RWPE1 (cell line): ENCODE results near the gene IL31.
A peak's percentile ranks its signal among the peaks of the same experiment; 100 is the strongest.

Experiments used
- CTCF ChIA-PET: fragments of 350-600 bp; sonication (Branson Sonifier 250); formaldehyde crosslinking; extraction: SDS; loops from one replicate; lab custom pipeline; 2021; lab: Yijun Ruan, JAX
- POLR2A ChIA-PET: fragments of 400-600 bp; formaldehyde crosslinking; extraction: SDS; loops from one replicate; lab custom pipeline; 2020; ENCODE audit warnings: antibody characterized with exemption; ENCODE audit not compliant: low non-redundant PET; lab: Yijun Ruan, JAX
- DNase-seq: peaks from one replicate; pipeline ENCODE4 v3.0.0; 2012; ENCODE audit warnings: low spot score
- H3K27ac ChIP-seq: fragments of 450-650 bp; 2 replicates; pipeline ENCODE4 v1.5.1; 2017
- TF ChIP-seq, protein P1 (sequence below): fragments of 450-650 bp; conservative IDR thresholded peaks from 2 replicates; pipeline ENCODE4 v1.5.1; 2017; ENCODE audit warnings: low read depth, mild to moderate bottlenecking

The IL31 gene

GRCh38 chr12:122127839-122128238 lies 46.2 kb downstream of the IL31 start:
- TF ChIP-seq, protein P1, sequence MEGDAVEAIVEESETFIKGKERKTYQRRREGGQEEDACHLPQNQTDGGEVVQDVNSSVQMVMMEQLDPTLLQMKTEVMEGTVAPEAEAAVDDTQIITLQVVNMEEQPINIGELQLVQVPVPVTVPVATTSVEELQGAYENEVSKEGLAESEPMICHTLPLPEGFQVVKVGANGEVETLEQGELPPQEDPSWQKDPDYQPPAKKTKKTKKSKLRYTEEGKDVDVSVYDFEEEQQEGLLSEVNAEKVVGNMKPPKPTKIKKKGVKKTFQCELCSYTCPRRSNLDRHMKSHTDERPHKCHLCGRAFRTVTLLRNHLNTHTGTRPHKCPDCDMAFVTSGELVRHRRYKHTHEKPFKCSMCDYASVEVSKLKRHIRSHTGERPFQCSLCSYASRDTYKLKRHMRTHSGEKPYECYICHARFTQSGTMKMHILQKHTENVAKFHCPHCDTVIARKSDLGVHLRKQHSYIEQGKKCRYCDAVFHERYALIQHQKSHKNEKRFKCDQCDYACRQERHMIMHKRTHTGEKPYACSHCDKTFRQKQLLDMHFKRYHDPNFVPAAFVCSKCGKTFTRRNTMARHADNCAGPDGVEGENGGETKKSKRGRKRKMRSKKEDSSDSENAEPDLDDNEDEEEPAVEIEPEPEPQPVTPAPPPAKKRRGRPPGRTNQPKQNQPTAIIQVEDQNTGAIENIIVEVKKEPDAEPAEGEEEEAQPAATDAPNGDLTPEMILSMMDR = no peak
- ChIA-PET CTCF (interaction anchor here (1.8 kb wide), 1 partner anchor 63 kb away, joined by 4 read pairs; no protein-coding TSS in a partner anchor), POLR2A (no interaction called here)
- DNase-seq = no peak
- peak overlapping the region; percentile 30 for H3K27ac ChIP-seq

- ChIA-PET CTCF (interaction anchor here (0.6 to 1.8 kb wide), 2 partner anchors 64 to 210 kb away, joined by 3 to 4 read pairs; no protein-coding TSS in a partner anchor), POLR2A (no interaction called here)
- DNase-seq = no peak
- peak overlapping the region; percentile 30 for H3K27ac ChIP-seq
- TF ChIP-seq, protein P1 = no peak
Measured at GRCh38 chr12:122126713-122127597, 47.1 kb downstream of the IL31 start.

DNA sequence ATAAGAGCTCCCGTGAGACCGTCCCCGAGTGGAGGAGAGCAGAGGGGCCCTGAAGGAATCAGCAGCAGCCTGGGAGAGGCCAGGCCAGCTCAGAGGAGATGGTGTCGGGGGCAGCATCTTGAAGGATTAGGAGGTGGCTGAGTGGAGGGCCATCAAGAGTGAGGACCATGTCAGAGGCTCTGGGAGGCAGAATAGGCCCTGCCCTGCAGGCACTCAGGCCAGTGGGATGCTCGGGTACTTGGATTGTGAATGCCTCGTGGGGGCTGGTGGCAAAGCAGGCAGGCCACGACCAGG lies 47.7 kb downstream of the IL31 start:
- ChIA-PET POLR2A (no interaction called here), CTCF (interaction anchor here (0.9 kb wide), 1 partner anchor 64 kb away, joined by 3 read pairs; no protein-coding TSS in a partner anchor)
- TF ChIP-seq, protein P1 = no peak
- no peak for DNase-seq
- peak overlapping the region; percentile 30 for H3K27ac ChIP-seq

DNA sequence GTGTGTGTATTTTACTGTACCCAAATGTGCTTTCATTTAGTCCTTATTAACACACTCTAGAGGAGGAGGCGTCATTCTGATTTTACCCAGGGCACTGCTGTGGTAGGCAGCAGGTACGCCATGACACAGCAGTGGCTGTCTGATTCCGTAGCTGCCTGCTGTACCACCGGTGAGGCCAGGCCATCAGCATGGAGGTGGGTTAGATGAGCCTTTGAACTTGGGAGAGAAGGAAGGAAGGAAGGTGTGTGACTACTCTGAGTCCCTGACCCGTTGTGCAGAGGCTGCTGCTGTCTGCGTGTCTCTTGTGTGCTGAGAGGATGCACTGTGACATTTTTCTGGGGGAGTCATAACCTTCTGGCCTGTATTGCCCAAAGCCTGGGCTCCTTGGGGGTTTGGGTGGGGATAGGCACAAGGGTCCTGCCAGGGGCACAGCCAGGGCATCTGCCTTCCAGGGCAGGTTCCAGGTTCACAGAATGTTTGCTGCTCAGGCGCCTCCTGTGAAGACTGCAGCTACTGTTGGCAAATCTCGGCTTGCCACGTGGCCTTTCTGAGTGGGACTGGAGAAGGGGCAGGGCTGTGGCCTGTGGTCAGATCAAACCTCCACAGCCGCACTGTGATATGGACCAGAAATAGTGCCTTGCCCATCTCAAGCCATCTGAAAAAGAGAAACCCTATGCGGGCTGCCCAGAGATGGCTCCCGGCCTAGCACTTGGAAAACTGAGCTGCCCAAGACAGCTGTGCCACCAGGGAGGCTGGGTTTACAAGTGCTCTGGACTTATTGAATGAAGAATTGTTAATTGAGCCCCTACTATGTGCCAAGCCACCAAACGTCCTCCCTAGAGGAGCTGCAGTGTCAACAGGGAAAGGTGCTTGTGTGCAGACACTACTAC lies 48.3 kb downstream of the IL31 start:
- POLR2A ChIA-PET = no interaction called here
- H3K27ac ChIP-seq = peak overlapping the region; percentile 30

DNA sequence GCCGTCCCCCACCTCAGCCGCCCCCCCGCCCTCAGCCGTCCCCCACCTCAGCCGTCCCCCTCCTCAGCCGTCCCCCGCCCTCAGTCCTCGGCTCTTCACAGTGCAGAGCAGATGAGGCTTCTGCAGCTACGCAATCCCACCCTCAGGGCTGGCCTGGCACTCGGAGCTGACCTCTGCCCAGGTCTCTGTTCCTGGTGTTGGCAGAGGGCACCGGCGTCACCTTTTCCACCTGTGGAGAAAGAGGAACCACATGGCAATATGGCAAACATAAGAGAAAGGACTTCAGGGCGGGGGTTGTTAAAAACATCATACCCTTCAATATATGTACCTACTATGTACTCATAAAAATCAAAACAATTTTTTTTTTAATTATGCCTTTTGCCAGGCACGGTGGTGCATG lies 49.7 kb downstream of the IL31 start:
- DNase-seq = no peak
- H3K27ac ChIP-seq = peak overlapping the region; percentile 30
- TF ChIP-seq, protein P1 = no peak
- ChIA-PET CTCF (interaction anchor here (0.7 to 3.0 kb wide), 3 partner anchors 36 to 73 kb away, joined by 8 to 17 read pairs (median 9); no protein-coding TSS in a partner anchor), POLR2A (no interaction called here)

More for the DNA sequence above, 48.3 kb downstream of the IL31 start:
- TF ChIP-seq, protein P1 = no peak
- CTCF ChIA-PET = interaction anchor here (0.9 kb wide), 1 partner anchor 65 kb away, joined by 3 read pairs; no protein-coding TSS in a partner anchor
- DNase-seq = no peak

- peak overlapping the region; percentile 53 for H3K27ac ChIP-seq
- POLR2A ChIA-PET = no interaction called here
- TF ChIP-seq, protein P1 = no peak
Measured at GRCh38 chr12:122123761-122124145, 50.3 kb downstream of the IL31 start.

More at GRCh38 chr12:122123761-122124145, 50.3 kb downstream of the IL31 start:
- no peak for DNase-seq
- CTCF ChIA-PET = interaction anchor here (0.6 to 3.0 kb wide), 14 partner anchors 10 to 328 kb away, joined by 3 to 17 read pairs (median 5); no protein-coding TSS in a partner anchor
